BJ (cell line): Measurements from ENCODE around the gene C20orf202. TPM values are rescaled to one million over a fixed set of nuclear protein-coding genes. Genes with fewer than 3 reads are reported as not detected.

Experiments
- CTCF ChIA-PET: fragments of 350-600 bp; formaldehyde crosslinking; extraction: SDS; loops from one replicate; lab custom pipeline; 2021; ENCODE audit warnings: antibody characterized with exemption, inconsistent platforms; lab: Yijun Ruan, JAX
- POLR2A ChIA-PET: fragments of 300-600 bp; sonication (Branson Sonifier 250); formaldehyde crosslinking; extraction: SDS; loops from one replicate; lab custom pipeline; 2021; ENCODE audit warnings: antibody characterized with exemption; lab: Charles Lee
- DNase-seq: peaks from one replicate; pipeline ENCODE4 v3.0.0-alpha.2; 2011; ENCODE audit warnings: low read depth
- H3K27me3 ChIP-seq: 2 replicates; pipeline ENCODE4 v1.6.0; 2011; ENCODE audit warnings: low read length; ENCODE audit not compliant: control insufficient read depth, insufficient read depth
- H3K36me3 ChIP-seq: 2 replicates; pipeline ENCODE4 v1.5.1; 2011; ENCODE audit warnings: low read length; ENCODE audit not compliant: control insufficient read depth, insufficient read depth
- H3K4me3 ChIP-seq: 2 replicates; pipeline ENCODE4 v1.5.1; 2011; ENCODE audit warnings: low read depth, mild to moderate bottlenecking, control low read depth, low read length
- CTCF ChIP-seq: IDR thresholded peaks from 2 replicates; pipeline ENCODE4 v1.5.1; 2011; ENCODE audit warnings: low read depth, mild to moderate bottlenecking, control low read depth, inconsistent platforms, low read length, moderate library complexity; ENCODE audit not compliant: insufficient read depth
- polyA plus RNA-seq: library from polyadenylated mRNA; depleted of rRNA; stranded (reverse); fragments of >200 nt; gene quantifications from 2 replicates; pipeline ENCODE4 v1.2.3, GENCODE V29; 2011

The C20orf202 gene
- polyA plus RNA-seq, 1 experiment = not detected

GRCh38 chr20:1185790-1186334 lies 17.4 kb upstream of the C20orf202 start:
- ChIA-PET POLR2A (no interaction called here), CTCF (interaction anchor here (0.9 to 1.4 kb wide), 4 partner anchors 14 to 429 kb away, joined by 3 to 4 read pairs (median 3); no protein-coding TSS in a partner anchor)
- no peak for DNase-seq
- Histone ChIP-seq H3K27me3 (peaks cover 29% of the 10 kb centered on the region), H3K4me3 (peak overlapping the region; percentile 35), H3K36me3 (no peaks in the 10 kb centered on the region)
- TF ChIP-seq CTCF = peak; percentile 69

GRCh38 chr20:1186367-1186991 lies 16.8 kb upstream of the C20orf202 start:
- POLR2A ChIA-PET = no interaction called here
- Histone ChIP-seq H3K36me3 (no peaks in the 10 kb centered on the region), H3K27me3 (peaks cover 29% of the 10 kb centered on the region), H3K4me3 (no peak overlapping the region)
- DNase-seq = no peak
- TF ChIP-seq CTCF = no peak
- CTCF ChIA-PET = interaction anchor here (1.0 to 1.4 kb wide), 3 partner anchors 18 to 429 kb away, joined by 3 to 4 read pairs (median 3); no protein-coding TSS in a partner anchor

GRCh38 chr20:1187605-1188171 lies 15.6 kb upstream of the C20orf202 start:
- DNase-seq = no peak
- Histone ChIP-seq H3K36me3 (no peaks in the 10 kb centered on the region), H3K4me3 (no peak overlapping the region), H3K27me3 (peaks cover 29% of the 10 kb centered on the region)
- POLR2A ChIA-PET = no interaction called here
- CTCF ChIA-PET = interaction anchor here (1.3 kb wide), 1 partner anchor 19 kb away, joined by 3 read pairs; no protein-coding TSS in a partner anchor
- TF ChIP-seq CTCF = no peak

- CTCF ChIA-PET = no interaction called here
- Histone ChIP-seq H3K27me3 (peaks cover 26% of the 10 kb centered on the region), H3K36me3 (no peaks in the 10 kb centered on the region), H3K4me3 (no peak overlapping the region)
- TF ChIP-seq CTCF = no peak
- POLR2A ChIA-PET = no interaction called here
- DNase-seq = no peak
Measured at GRCh38 chr20:1188347-1188746, 14.9 kb upstream of the C20orf202 start.

DNA sequence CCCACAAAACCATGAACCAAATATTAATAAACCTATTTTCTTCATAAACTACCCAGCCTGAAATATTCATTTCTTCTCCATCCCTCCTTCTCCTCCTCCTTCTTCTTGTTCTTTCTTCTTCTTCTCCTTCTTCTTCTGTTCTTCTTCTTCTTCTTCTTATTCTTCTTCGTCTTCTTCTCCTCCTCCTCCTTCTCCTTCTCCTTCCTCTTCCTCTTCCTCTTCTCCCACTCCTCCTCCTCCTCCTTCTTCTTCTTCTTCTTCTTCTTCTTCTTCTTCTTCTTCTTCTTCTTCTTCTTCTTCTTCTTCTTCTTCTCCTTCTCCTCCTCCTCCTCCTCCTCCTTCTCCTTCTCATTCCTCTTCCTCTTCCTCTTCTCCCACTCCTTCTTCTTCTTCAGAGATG lies 13.4 kb upstream of the C20orf202 start:
- peaks cover 16% of the 10 kb centered on the region for H3K27me3 ChIP-seq
- POLR2A ChIA-PET = no interaction called here

More for the DNA sequence above, 13.4 kb upstream of the C20orf202 start:
- CTCF ChIA-PET = interaction anchor here (1.6 kb wide), 1 partner anchor 22 kb away, joined by 3 read pairs; no protein-coding TSS in a partner anchor
- Histone ChIP-seq H3K36me3 (no peaks in the 10 kb centered on the region), H3K4me3 (no peak overlapping the region)
- TF ChIP-seq CTCF = no peak
- no peak for DNase-seq
